Astrocyte (in vitro differentiated cells and primary cell): Measurements from ENCODE around the gene PEX16. TPM values are rescaled to one million over a fixed set of nuclear protein-coding genes. Genes with fewer than 3 reads are reported as not detected.

Experiments
- DNase-seq: peaks from one replicate; pipeline ENCODE4 v3.0.0-alpha.2; 2010; ENCODE audit warnings: low read depth
- FAIRE-seq: peaks from 2 replicates; lab custom pipeline; 2011; peaks lifted over from hg19 to GRCh38; lab: Jason Lieb, UNC
- H2AFZ ChIP-seq: 2 replicates; pipeline ENCODE4 v1.6.0; 2012; ENCODE audit warnings: low read depth, low read length, inconsistent platforms
- H3K27ac ChIP-seq: 2 replicates; pipeline ENCODE4 v1.5.1; 2011; ENCODE audit warnings: low read depth, low read length, inconsistent platforms
- H3K27me3 ChIP-seq: 2 replicates; pipeline ENCODE4 v1.6.0; 2011; ENCODE audit warnings: low read length, inconsistent platforms; ENCODE audit not compliant: insufficient read depth
- H3K36me3 ChIP-seq: 2 replicates; pipeline ENCODE4 v1.5.1; 2011; ENCODE audit warnings: low read length, inconsistent platforms; ENCODE audit not compliant: insufficient read depth
- H3K4me1 ChIP-seq: 2 replicates; pipeline ENCODE4 v1.5.1; 2011; ENCODE audit warnings: low read length, inconsistent platforms; ENCODE audit not compliant: insufficient read depth
- H3K4me2 ChIP-seq: 2 replicates; pipeline ENCODE4 v1.6.0; 2012; ENCODE audit warnings: low read length, inconsistent platforms
- H3K4me3 ChIP-seq: 2 replicates; pipeline ENCODE4 v1.5.1; 2011; ENCODE audit warnings: low read depth, mild to moderate bottlenecking, low read length, inconsistent platforms; ENCODE audit not compliant: insufficient read depth
- H3K79me2 ChIP-seq: 2 replicates; pipeline ENCODE4 v1.6.0; 2012; ENCODE audit warnings: mild to moderate bottlenecking, low read length, inconsistent platforms; ENCODE audit not compliant: insufficient read depth
- H3K9ac ChIP-seq: 2 replicates; pipeline ENCODE4 v1.6.0; 2012; ENCODE audit warnings: mild to moderate bottlenecking, low read length, inconsistent platforms
- H3K9me3 ChIP-seq: 2 replicates; pipeline ENCODE4 v1.5.1; 2012; ENCODE audit warnings: low read depth, mild to moderate bottlenecking, low read length, inconsistent platforms; ENCODE audit not compliant: insufficient read depth
- H4K20me1 ChIP-seq: 2 replicates; pipeline ENCODE4 v1.6.0; 2012; ENCODE audit warnings: low read length, inconsistent platforms; ENCODE audit not compliant: insufficient read depth
- H3K27ac Mint-ChIP-seq: one replicate; pipeline ENCODE4 v1.8.0; 2021; ENCODE audit warnings: mild to moderate bottlenecking, mixed read lengths; ENCODE audit not compliant: unreplicated experiment
- H3K27me3 Mint-ChIP-seq: one replicate; pipeline ENCODE4 v1.8.0; 2021; ENCODE audit warnings: low read depth, mixed read lengths; ENCODE audit not compliant: unreplicated experiment
- H3K36me3 Mint-ChIP-seq: one replicate; pipeline ENCODE4 v1.8.0; 2021; ENCODE audit warnings: low read depth, mixed read lengths; ENCODE audit not compliant: unreplicated experiment
- H3K4me1 Mint-ChIP-seq: one replicate; pipeline ENCODE4 v1.8.0; 2021; ENCODE audit warnings: low read depth, mixed read lengths; ENCODE audit not compliant: unreplicated experiment
- H3K4me3 Mint-ChIP-seq: one replicate; pipeline ENCODE4 v1.8.0; 2021; ENCODE audit warnings: mild to moderate bottlenecking, moderate library complexity, mixed read lengths; ENCODE audit not compliant: unreplicated experiment
- H3K9me3 Mint-ChIP-seq: one replicate; pipeline ENCODE4 v1.8.0; 2021; ENCODE audit warnings: mild to moderate bottlenecking, mixed read lengths; ENCODE audit not compliant: unreplicated experiment
- EZH2 ChIP-seq: IDR thresholded peaks from 2 replicates; pipeline ENCODE4 v1.6.1; 2012; ENCODE audit warnings: mild to moderate bottlenecking, low read length, inconsistent platforms; ENCODE audit not compliant: insufficient read depth
- total RNA-seq: library from RNA; stranded (reverse); gene quantifications from 2 replicates; pipeline ENCODE4 v1.2.1, GENCODE V29; 2021
- TF ChIP-seq, protein P1 (sequence below): IDR thresholded peaks from 2 replicates; pipeline ENCODE4 v1.5.1; 2011; ENCODE audit warnings: low read depth, mild to moderate bottlenecking, inconsistent platforms, low read length, moderate library complexity; ENCODE audit not compliant: insufficient read depth

The PEX16 gene
- total RNA-seq, 1 donor from 2014 or later = 25.9 TPM

DNA sequence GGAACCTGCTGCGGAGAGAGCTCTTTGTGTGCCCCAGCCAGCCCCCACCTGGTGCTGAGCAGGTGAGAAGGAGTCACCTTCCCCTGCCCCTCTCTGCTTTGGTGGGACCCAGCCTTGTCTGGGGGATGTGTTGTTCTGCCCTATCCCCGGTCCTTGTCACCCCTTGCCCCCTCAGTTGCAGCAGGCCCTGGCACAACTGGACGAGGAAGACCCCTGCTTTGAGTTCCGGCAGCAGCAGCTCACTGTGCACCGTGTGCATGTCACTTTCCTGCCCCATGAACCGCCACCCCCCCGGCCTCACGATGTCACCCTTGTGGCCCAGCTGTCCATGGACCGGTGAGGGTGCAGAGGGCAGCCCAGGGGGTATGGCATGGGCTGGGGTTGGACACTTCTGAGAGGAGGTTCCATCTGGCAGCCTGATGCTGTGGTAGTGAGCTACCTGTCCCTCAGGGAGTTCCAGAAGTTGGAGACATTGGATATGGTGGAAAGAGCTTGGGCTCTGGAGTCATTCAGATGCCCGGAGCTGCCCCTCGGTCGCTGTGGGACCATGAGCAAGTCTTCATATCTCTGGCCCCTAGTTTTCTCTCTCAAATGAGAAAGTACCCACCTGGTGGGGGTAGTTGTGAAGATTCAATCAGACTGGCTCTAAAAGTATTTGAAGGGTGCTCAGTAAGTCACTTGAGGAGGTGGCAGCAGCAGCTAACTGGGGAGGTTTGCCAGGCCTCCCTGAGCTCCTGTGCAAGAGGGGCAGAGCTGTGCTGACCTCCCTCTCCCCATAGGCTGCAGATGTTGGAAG, 9.1 kb upstream of the PEX16 start:
- DNase-seq (no peak), FAIRE-seq (no peak)
- Mint-ChIP-seq H3K4me1 (peaks cover 14% of the 10 kb centered on the region), H3K27ac (no peak overlapping the region), H3K4me3 (no peak overlapping the region), H3K9me3 (peaks cover 3% of the 10 kb centered on the region), H3K36me3 (peaks cover 8% of the 10 kb centered on the region), H3K27me3 (peaks cover 19% of the 10 kb centered on the region)
- H3K27ac ChIP-seq = no peak overlapping the region
- H2AFZ ChIP-seq = no peak overlapping the region
- H3K36me3 ChIP-seq = peaks cover under 1% of the 10 kb centered on the region
- no peaks in the 10 kb centered on the region for H3K4me1 ChIP-seq
- H3K79me2 ChIP-seq = no peaks in the 10 kb centered on the region
- H4K20me1 ChIP-seq = no peaks in the 10 kb centered on the region
- no peaks in the 10 kb centered on the region for H3K9me3 ChIP-seq
- H3K4me2 ChIP-seq = no peak overlapping the region
- H3K4me3 ChIP-seq = no peak overlapping the region
- H3K9ac ChIP-seq = no peak overlapping the region
- peaks cover 23% of the 10 kb centered on the region for H3K27me3 ChIP-seq
- TF ChIP-seq EZH2 = no peak
- TF ChIP-seq, protein P1, sequence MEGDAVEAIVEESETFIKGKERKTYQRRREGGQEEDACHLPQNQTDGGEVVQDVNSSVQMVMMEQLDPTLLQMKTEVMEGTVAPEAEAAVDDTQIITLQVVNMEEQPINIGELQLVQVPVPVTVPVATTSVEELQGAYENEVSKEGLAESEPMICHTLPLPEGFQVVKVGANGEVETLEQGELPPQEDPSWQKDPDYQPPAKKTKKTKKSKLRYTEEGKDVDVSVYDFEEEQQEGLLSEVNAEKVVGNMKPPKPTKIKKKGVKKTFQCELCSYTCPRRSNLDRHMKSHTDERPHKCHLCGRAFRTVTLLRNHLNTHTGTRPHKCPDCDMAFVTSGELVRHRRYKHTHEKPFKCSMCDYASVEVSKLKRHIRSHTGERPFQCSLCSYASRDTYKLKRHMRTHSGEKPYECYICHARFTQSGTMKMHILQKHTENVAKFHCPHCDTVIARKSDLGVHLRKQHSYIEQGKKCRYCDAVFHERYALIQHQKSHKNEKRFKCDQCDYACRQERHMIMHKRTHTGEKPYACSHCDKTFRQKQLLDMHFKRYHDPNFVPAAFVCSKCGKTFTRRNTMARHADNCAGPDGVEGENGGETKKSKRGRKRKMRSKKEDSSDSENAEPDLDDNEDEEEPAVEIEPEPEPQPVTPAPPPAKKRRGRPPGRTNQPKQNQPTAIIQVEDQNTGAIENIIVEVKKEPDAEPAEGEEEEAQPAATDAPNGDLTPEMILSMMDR = no peak

DNA sequence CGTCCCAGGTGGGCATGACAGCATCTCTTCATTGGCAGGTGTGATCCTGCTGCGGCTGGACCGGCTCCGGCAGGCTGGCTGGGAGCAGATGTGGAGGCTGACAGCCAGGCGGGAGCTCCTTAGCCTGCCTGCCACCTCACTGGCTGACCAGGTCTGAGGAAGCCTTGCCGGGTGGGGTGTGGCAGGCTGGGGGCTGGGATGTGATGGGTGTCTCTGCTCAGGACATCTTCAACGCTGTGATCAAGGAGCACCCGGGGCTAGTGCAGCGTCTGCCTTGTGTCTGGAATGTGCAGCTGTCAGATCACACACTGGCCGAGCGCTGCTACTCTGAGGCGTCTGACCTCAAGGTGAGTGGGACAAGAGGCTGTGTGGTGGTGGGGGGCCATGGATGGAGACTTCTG, 8.3 kb upstream of the PEX16 start:
- peaks cover 3% of the 10 kb centered on the region for H3K9me3 Mint-ChIP-seq
- no peak overlapping the region for H3K27ac Mint-ChIP-seq
- Histone ChIP-seq H3K9me3 (no peaks in the 10 kb centered on the region), H2AFZ (no peak overlapping the region), H3K9ac (no peak overlapping the region), H3K4me3 (no peak overlapping the region), H3K27me3 (peaks cover 29% of the 10 kb centered on the region), H3K27ac (no peak overlapping the region), H3K4me1 (no peaks in the 10 kb centered on the region), H3K36me3 (no peaks in the 10 kb centered on the region), H4K20me1 (no peaks in the 10 kb centered on the region), H3K79me2 (no peaks in the 10 kb centered on the region), H3K4me2 (no peak overlapping the region)
- H3K36me3 Mint-ChIP-seq = peaks cover 2% of the 10 kb centered on the region
- H3K4me3 Mint-ChIP-seq = no peak overlapping the region
- peaks cover 8% of the 10 kb centered on the region for H3K4me1 Mint-ChIP-seq
- FAIRE-seq = no peak
- TF ChIP-seq, protein P1 = no peak
- no peak for TF ChIP-seq EZH2
- H3K27me3 Mint-ChIP-seq = peaks cover 24% of the 10 kb centered on the region
- no peak for DNase-seq

DNA sequence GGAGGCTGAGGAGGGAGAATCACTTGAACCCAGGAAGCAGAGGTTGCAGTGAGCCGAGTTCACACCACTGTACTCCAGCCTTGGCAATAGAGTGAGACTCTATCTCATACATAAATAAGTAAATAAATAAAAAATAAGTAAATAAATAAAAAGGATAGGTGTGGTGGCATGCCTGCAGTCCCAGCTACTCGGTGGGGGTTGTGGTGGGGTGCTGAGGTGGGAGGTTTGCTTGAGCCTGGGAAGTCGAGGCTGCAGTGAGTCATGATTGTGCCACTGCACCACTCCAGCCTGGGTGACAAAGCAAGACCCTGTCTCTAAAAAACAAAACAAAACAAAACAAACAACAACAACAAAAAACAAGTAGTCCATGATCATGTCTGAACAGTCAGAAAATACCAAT, 7.9 kb upstream of the PEX16 start:
- Histone ChIP-seq H3K4me3 (no peak overlapping the region), H3K27me3 (peaks cover 30% of the 10 kb centered on the region), H3K27ac (no peak overlapping the region), H3K36me3 (no peaks in the 10 kb centered on the region), H3K4me2 (no peak overlapping the region), H3K79me2 (no peaks in the 10 kb centered on the region), H2AFZ (no peak overlapping the region), H3K9ac (no peak overlapping the region), H4K20me1 (no peaks in the 10 kb centered on the region), H3K9me3 (no peaks in the 10 kb centered on the region), H3K4me1 (no peaks in the 10 kb centered on the region)
- no peak overlapping the region for H3K4me3 Mint-ChIP-seq
- no peak for FAIRE-seq
- H3K27me3 Mint-ChIP-seq = peaks cover 29% of the 10 kb centered on the region
- H3K27ac Mint-ChIP-seq = no peak overlapping the region
- peaks cover 3% of the 10 kb centered on the region for H3K9me3 Mint-ChIP-seq
- TF ChIP-seq, protein P1 = no peak
- no peak for TF ChIP-seq EZH2
- DNase-seq = no peak
- peaks cover 6% of the 10 kb centered on the region for H3K4me1 Mint-ChIP-seq
- H3K36me3 Mint-ChIP-seq = no peaks in the 10 kb centered on the region
